Occipital lobe (tissue), 2 donors: ENCODE results near the gene SMIM13. TPM values are rescaled to one million over a fixed set of nuclear protein-coding genes. Genes with fewer than 3 reads are reported as not detected.

Source experiments
- DNase-seq: peaks from one replicate; lab custom pipeline; 2025; lab: John Stamatoyannopoulos, UW
- total RNA-seq: library from RNA; depleted of rRNA; stranded (reverse); fragments of >200 nt; gene quantifications from one replicate; pipeline ENCODE4 v1.2.3, GENCODE V29; 2014

SMIM13 gene
- total RNA-seq, 1 donor from 2014 or later, result 119 TPM

DNA sequence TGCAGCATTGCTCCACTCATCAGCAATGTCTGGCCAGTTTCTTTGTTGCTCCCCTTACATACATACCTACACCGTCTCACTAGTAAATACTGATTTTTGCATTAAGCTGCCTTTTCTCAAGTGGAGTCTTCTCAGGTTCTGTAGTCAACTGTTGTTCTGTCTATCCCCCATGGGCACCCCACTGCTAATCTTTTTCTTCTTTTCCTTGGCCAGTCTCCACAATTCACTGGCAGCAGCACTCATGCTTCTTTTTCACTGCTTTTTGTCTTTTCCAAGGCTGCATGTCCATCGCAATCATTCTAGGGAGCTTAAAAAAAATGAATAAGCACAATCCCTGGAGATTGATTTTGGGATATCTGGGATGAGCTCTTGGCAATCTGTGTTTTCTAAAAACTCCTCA, 28.2 kb downstream of the SMIM13 start:
- no peak for DNase-seq

DNA sequence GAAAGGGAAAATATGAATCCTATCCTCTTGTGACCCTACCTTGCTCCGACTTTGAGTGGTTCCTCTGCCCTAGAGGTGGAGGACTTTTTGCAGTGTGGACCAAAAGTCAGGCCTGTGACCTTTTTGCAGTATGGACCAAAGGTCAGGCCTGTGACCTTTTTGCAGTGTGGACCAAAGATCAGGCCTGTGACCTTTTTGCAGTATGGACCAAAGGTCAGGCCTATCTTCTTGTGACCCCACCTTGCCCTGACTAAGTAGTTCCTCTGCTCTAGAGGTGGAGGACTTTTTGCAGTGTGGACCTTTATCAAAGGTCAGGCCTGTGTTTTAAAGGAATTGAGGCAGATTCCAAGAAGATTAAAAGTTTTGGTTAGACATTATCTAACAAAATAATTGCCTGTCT, 28.7 kb downstream of the SMIM13 start:
- DNase-seq, result no peak

DNA sequence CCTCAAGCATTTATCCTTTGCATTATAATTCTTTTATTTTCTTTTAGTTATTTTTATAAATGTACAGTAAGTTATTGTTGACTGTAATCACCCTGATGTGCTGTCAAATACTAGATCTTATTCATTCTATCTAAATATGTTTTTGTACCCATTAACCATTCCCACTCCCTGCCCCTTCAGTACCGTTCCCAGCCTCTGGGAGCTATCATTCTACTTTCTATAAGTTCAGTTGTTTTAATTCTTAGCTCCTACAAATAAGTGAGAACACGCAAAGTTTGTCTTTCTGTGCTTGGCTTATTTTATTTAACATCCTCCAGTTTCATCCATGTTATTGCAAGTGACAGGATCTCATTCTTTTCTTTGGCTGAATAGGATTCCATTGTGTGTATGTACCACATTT, 30.3 kb downstream of the SMIM13 start:
- DNase-seq, result no peak

DNA sequence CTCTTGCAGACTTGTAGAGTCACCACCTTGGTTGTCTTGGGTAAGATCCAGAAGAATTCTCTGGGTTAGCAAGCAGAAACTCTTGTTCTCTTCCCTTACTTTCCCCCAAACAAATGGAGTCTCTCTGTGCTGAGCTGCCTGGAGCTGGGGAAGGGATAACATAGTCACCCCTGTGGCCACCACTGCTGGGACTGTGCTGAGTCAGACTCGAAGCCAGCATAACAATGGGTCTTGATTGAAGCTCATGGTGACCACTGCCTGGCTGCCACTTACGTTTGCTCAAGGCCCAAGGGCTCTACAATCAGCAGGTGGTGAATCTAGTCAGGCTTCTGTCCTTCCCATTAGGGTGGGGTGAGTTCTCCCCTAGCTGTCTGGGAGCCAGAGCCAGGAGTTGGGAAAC, 33.2 kb downstream of the SMIM13 start:
- no peak for DNase-seq

DNA sequence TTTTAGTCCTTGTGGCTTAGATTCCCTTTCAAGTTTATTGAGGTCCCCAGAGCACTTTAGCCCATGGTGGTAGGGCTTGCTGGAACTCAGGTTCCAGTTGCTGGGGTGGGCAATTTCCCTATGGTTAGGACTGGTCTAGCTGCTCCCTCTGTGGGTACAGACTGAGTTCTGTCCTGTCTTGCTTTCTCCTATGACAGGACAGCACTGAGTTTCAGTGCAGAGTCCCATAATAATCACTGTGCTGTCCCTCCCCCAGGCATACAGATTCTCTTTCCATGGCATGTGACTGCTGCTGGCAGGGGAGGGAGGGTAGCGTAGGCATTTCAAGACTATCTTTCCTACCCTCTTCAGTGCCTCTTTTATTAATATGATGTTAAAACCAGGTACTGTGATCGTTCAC, 35.0 kb downstream of the SMIM13 start:
- no peak for DNase-seq

DNA sequence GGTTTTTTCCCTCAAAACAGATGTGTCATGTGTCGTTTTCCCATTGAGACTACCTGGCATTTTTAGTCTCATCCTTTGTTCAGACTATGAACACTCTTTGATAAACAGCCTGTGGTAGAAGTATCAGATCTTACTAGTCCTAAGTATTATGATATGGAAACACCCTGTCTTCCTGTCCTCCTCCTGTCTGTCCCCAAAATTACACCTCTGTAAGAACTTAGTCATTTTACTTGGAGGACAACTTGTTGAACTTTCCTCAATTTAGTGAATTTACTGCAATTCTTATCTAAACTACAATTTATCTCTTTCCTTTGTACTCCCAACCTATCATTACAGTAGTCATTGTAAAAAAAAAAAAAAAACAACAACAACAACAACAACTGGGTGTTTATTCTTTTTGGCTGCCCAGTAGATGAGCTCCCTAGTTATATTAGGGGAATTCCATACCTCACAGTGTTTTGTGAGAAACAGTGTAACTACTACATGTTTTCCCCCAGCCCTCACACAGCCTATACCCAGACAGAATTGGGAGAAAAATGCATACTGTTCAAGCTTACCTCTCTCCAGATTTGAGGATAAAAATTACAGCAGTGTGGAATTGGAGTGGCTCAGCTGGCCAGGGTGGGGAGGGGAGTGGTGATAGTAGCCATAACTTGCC, 36.4 kb downstream of the SMIM13 start:
- no peak for DNase-seq

DNA sequence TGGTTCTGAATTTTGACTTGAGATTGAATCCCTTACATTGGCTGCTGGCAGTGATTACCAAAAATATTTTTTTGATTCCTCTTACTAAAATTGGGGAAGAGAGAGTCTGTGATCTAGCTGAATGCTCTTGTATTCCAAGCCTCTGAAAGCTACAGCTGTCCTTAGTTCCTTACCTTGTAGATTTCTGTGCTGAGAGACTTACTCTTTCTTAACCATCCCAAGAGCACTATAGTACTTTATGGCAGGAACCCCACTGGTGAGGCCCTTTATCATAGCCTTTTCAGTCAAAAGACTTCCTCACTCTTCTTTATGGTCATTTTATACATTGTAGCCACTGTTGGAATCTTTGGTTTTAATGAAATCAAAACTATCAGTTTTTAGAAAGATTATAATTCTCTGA, 37.0 kb downstream of the SMIM13 start:
- DNase-seq, result no peak

DNA sequence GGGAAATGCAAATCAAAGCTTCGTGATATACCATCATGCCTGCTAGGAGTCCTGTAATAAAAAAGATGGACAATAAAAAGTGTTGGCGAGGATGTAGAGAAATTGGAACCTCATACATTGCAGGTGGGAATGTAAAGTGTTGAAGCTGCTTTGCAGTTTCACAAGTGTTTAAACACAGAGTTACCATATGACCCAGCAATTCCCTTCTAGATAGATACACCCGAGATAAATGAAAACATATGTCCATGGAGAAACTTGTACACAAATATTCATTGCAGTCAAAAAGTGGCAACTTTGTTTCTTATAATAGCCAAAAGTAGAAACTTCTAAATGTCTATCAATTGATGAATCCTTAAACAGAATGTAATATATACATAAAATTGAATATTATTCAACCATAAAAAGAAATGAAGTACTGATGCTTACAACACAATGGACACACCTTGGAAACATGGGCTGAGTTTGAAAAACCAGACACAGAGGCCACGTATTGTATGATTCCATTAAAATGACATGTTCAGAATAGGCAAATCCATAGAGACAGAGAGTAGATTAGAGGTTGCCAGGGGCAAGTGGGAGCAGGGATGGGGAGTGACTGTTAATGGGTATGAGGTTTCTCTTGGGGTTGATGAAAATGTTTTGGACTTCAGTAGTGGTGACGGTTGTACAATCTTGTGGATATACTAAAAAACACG, 38.7 kb downstream of the SMIM13 start:
- no peak for DNase-seq

DNA sequence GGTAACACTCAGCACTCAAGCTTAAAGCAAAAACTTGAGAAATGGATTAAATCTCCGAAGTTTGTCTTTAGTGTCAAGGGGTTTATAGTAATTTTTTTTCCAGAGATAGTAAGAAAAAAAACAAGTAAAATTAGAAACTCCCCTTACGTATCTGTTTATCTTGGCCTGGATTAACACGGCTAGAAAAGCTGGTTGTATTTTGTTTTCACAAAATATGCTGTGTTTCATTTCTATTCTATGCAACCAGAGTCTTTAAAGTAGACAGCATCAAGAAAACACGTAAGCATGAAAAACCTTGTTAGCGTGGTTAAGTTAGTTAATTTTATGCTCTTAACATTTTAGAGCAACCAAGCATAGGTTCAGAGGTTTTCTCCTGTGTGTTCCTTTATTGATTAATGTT, 39.6 kb downstream of the SMIM13 start:
- no peak for DNase-seq

DNA sequence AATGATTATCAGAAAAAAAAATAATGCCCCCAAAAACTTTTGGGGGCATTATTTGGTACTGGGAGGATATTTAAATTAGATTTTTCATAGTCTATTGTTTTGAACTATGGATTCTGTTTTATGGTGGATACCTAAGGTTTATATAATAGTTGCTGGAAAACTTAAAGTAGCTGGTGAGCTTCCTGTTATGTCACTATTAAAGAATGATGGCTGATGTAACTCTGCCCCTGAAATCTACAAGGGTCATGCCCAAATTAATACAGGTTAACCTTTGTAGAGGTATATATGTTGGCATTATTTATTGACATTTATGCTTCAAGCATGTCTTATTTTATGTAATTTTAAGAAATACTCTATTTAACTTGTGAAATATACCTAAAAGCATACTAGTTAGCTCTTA, 43.2 kb downstream of the SMIM13 start:
- DNase-seq, result no peak

DNA sequence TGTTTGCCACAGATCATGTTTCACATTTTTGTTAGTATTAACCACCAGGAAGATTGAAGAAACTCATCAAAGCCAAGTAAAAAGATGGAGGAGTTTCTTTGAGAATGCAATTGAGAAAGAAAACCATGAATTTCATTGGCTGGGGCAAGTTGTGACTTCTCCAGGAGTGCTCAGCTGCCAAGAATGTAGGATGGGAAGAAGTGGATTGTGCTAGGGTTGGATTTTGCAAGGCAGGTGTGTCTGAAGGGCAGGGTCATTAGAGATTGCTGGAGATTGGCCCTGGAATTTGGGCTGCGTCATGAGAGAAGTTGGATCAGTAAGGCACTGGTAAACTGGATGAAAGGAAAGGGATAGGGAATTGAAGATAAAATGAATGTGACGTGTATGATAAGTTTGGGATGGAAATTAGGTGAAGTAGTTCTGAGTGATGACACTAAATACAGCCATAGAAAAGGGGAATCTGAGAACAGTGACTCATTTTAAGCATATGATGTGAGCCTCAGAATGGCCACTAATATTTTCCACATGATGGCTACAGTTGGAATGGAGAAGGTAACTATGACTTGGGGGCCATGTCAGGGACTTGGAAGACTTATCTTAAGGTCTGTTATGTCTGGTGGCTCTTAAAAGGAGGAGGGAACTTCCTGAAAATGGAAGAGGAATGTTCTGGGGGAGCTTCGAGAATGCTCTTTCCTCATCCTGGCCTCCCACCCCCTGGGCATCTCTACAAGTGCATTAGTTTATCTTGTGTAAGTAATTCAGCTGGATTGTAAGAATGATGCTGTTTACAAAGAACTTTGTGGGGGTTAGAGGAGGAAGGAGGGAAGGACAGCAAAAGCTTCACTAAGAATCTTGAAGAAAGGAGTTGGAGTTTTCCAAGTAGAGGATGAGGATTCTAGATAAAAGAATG, 45.7 kb downstream of the SMIM13 start:
- no peak for DNase-seq

DNA sequence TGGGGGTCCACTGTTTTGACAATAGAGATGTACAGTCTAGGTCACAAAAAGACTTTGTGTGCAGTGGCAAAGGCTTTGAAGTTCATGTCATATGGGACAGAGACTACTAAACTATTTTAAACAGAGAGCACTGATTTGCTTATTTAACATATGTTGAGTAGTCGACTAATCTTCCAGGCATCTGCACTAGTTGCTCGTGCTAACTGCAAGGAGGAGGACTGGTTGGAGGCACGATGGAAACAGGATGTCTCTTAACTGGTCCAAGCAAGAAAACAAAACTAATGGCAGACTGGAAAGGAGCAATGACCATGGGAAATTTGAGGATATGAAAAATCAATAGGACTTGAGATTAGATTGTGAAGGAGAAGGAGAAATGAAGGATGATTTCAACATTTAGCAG, 46.4 kb downstream of the SMIM13 start:
- DNase-seq, result no peak

DNA sequence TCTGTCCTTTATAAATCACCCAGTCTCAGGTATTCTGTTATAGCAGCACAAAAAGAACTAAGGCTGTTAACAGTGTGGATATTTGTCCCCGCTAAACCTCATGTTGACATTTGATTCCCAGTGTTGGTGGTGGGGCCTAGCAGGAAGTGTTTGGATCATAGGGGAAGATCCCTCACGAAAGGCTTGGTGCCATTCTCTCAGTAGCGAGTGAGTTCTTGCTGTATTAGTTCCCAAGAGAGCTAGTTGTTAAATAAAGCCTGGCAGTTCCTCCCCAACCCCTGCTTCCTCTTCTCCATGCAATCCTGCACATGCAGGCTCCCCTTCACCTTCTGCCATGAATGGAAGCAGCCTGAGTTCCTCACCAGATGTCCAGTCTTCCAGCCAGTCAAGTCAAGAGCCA, 47.7 kb downstream of the SMIM13 start:
- DNase-seq, result no peak

DNA sequence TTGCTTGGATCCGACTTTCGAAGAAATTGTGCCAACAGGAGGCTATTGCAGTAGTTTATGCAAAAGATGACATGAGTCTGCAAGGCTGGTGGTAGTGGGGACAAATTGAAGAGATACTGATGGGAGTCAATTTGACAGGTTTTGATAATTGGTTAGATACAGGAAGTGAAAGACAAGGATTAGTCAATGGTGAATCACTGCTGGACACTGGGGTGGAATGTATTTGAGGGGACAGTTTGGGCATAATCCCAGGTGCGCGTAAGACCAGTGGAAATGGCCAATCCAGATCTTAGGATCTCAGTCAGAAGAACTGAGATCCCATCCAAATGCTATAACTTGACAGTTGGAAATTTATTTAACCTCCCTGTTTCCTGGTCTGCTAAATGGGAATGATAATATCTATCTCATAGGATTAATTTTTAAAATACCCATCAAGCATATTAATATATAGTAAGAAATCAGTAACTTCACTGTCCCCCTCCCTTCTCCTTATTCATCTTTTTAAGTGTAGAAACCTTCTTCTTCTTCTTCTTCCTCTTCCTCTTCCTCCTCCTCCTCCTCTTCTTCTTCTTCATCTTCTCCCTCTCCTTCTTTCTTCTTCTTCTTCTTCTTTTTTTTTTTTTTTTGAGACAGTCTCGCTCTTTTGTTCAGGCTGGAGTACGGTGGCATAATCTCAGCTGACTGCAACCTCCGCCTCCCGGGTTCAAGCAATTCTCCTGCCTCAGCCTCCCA, 48.8 kb downstream of the SMIM13 start:
- DNase-seq, result no peak

DNA sequence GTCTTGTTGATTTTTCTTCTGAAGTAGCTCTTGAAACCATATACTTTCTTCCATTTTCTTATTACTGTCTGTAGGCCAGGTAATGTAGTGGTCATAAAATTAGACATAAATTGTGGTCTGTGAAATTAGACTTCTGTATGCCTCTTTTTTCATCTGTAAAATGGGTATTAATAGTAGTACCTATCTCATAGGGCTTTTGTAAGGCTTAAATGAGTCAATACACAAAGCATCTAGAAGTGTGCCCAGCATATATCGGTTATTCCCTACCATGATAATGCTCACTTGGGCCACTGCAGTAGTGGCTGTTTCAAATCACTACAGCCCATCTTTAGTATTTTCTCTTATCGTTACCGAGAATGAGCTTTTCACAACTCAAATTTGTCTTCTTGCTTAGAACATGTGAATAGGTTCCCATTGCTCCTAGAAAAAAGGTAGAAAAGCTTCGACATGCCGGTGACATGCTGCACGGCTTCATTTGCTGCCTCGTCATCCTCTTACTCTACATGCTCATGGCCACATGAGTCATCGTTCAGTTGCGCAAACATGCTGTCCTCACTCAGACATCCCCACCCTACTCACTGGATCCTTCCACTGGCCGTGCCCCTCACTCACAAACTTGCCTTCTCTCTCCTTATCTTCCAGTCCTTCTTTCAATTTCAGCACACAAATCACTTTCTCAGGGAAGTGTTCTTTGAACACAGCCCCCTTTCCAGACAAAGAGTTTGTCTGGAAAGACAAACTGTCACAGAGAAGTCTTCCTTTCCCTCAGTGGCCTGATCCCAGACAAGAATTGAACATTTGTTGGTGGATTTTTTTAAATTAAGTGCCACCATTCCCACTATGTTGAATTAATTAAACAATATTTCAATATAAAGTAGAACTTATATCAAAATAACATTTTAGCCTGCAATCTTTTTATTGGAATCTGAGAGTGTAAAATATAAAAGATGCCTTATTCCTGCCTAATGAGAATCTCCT, 50.0 kb downstream of the SMIM13 start:
- no peak for DNase-seq

DNA sequence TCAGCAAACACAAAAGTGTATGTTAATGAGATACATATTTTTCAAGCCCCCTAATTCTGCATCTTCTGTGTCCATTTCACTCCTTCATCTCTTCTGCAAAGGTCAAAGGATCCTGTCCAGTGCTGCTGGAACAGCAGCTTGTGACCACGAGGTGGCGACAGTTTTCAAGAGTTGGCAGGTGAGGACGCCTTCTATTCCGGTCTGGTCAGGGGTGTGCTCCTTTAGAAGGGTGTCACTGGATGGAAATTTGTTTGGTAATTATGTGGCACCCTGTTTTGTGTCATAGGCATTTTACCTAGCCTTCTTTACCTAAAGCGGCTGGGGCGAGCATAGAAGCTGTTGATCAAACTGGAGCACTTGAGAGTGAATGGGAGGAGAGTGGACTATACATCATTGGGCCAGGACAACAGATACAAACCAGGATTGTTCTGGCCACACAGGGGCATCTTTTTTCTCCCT, 50.8 kb downstream of the SMIM13 start:
- peak; percentile 58 for DNase-seq

DNA sequence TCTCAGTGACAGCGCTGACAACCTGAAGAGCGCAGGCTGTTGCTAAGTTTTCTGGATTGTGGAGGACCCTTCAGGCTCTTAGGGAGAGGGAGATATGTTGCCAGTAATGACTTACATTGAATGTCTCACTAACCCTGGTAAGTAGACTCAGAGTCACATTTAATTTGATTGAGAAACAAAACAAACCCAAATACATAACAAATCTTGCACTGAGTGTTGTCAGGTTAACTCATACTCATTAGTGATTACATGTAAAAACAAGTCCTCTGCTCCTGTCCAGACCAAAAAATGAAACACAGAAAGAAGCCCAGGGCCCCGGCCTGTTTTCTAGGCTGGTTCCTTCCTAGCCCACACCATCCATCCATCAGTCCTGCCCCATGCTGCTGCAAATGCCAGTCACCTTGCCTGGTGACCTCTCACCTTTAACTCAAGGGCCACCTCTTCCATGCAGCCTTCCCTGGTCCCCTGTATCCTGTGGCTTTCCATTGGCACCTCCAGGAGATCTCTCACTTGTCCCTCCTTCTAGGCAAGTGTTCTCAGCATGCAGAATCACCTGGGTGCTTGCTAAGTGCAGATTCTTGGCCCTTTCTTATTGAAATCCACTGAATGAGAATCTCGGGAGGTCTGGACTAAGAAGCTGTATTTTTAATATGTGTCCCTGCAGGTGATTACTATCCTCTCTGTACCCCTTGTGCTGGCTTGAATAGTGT, 52.6 kb downstream of the SMIM13 start:
- no peak for DNase-seq

DNA sequence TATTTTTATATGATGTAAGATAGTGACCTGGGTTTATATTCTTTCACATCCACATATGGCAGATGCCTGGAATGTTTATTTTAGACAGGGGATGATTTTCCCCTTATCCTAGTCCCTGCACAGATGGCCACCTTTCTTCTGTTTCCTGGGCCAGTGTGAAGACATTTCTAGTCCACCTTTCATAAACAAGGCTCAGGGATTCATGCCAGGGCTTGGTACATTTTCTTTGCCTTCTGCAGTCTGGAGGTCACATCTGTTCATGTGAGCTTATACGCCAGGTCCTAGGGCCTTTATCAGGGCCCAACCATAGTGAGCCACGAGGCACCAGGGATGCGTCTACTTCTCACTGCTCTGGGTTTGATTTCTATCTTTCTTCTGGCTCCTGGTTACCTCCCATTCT, 55.9 kb downstream of the SMIM13 start:
- DNase-seq, result no peak

DNA sequence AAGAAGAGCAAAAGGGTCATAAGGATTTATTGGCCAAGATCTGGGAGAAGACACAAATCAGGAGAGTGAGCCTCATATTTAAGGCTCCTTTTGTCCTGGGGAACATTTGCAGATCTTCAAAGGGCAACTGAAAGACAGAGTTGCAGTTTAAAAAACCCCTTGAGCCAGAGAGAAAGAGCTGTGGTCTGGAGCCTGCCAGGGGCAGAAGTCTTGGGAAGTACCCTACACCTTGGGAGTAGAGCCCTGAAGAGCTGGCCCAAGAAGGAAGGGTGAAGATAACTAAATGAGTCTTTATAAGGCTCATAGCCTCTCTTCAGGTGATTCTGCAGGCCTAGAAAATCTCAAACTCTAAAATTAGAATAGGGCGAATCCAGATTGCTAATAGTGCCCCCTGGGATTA, 57.9 kb downstream of the SMIM13 start:
- DNase-seq, result no peak

DNA sequence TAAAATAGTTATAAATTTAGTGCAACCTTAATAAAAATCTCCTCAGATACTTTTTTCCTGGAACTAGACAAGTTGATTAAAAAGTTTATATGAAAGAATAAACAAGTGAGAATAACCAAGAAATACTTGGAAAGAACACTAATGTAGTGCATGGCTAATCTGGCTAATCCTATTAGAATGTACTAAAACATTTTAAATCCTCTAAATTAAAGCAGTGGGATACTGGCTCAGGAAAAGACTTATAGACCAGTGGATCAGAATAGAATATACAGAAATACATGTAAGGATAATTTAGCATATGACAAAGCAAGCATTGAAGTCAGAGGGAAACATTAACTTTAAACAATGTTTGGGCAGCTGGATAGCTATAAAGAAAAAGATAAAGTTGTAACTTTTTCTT, 58.9 kb downstream of the SMIM13 start:
- no peak for DNase-seq
